ENCODE results near the gene CR1. TPM values are rescaled to one million over a fixed set of nuclear protein-coding genes. Genes with fewer than 3 reads are reported as not detected.
"Not testable (repeated sequence)": the region's sequence is repeated elsewhere in the genome, so short reads cannot be mapped to it uniquely, and the experiment has no call there.

Gene CR1
- total RNA-seq, 1 donor from 2014 or later: not detected

- DNase-seq (ENCODE audit: low spot score): no peak
- H3K9me3 Mint-ChIP-seq (ENCODE audit: low read depth): no peaks in the 10 kb centered on the region
- H3K27me3 Mint-ChIP-seq (ENCODE audit: low read depth): peaks cover 9% of the 10 kb centered on the region
- no peak overlapping the region for H3K4me3 Mint-ChIP-seq (ENCODE audit: unreplicated experiment)
- no peaks in the 10 kb centered on the region for H3K36me3 Mint-ChIP-seq (ENCODE audit: low read depth)
- H3K4me1 Mint-ChIP-seq (ENCODE audit: low read depth): no peaks in the 10 kb centered on the region
- TF ChIP-seq CTCF (IDR thresholded peaks at IDR 0.05): peak; percentile 53
- H3K27ac Mint-ChIP-seq (ENCODE audit: unreplicated experiment): no peak overlapping the region
Measured at GRCh38 chr1:207620543-207620893, 124.6 kb downstream of the CR1 start.

GRCh38 chr1:207625504-207626071 lies 129.6 kb downstream of the CR1 start:
- not testable (repeated sequence) for H3K27me3 Mint-ChIP-seq (ENCODE audit: low read depth); H3K4me3 Mint-ChIP-seq (ENCODE audit: unreplicated experiment); H3K36me3 Mint-ChIP-seq (ENCODE audit: low read depth); H3K9me3 Mint-ChIP-seq (ENCODE audit: low read depth); H3K4me1 Mint-ChIP-seq (ENCODE audit: low read depth); H3K27ac Mint-ChIP-seq (ENCODE audit: unreplicated experiment); DNase-seq (ENCODE audit: low spot score)

GRCh38 chr1:207626972-207627337 lies 131.0 kb downstream of the CR1 start:
- Mint-ChIP-seq H3K4me3 (ENCODE audit: unreplicated experiment) (no peak overlapping the region), H3K36me3 (ENCODE audit: low read depth) (no peaks in the 10 kb centered on the region), H3K4me1 (ENCODE audit: low read depth) (no peaks in the 10 kb centered on the region), H3K27me3 (ENCODE audit: low read depth) (peaks cover 11% of the 10 kb centered on the region), H3K9me3 (ENCODE audit: low read depth) (no peaks in the 10 kb centered on the region), H3K27ac (ENCODE audit: unreplicated experiment) (no peak overlapping the region)
- no peak for TF ChIP-seq CTCF (IDR thresholded peaks at IDR 0.05)
- DNase-seq (ENCODE audit: low spot score): no peak

- no peak for DNase-seq (ENCODE audit: low spot score)
- TF ChIP-seq CTCF (IDR thresholded peaks at IDR 0.05): no peak
- Mint-ChIP-seq H3K4me3 (ENCODE audit: unreplicated experiment) (no peak overlapping the region), H3K27ac (ENCODE audit: unreplicated experiment) (no peak overlapping the region), H3K27me3 (ENCODE audit: low read depth) (peaks cover 11% of the 10 kb centered on the region), H3K9me3 (ENCODE audit: low read depth) (no peaks in the 10 kb centered on the region), H3K36me3 (ENCODE audit: low read depth) (no peaks in the 10 kb centered on the region), H3K4me1 (ENCODE audit: low read depth) (no peaks in the 10 kb centered on the region)
Measured at GRCh38 chr1:207627496-207627895, 131.5 kb downstream of the CR1 start.

GRCh38 chr1:207628776-207629175 lies 132.8 kb downstream of the CR1 start:
- no peak for TF ChIP-seq CTCF (IDR thresholded peaks at IDR 0.05)
- Mint-ChIP-seq H3K27ac (ENCODE audit: unreplicated experiment) (no peak overlapping the region), H3K4me1 (ENCODE audit: low read depth) (no peaks in the 10 kb centered on the region), H3K4me3 (ENCODE audit: unreplicated experiment) (no peak overlapping the region), H3K36me3 (ENCODE audit: low read depth) (no peaks in the 10 kb centered on the region), H3K27me3 (ENCODE audit: low read depth) (peaks cover 18% of the 10 kb centered on the region), H3K9me3 (ENCODE audit: low read depth) (no peaks in the 10 kb centered on the region)
- DNase-seq (ENCODE audit: low spot score): no peak

GRCh38 chr1:207631137-207631536 lies 135.2 kb downstream of the CR1 start:
- TF ChIP-seq CTCF (IDR thresholded peaks at IDR 0.05): no peak
- H3K9me3 Mint-ChIP-seq (ENCODE audit: low read depth): no peaks in the 10 kb centered on the region
- H3K4me1 Mint-ChIP-seq (ENCODE audit: low read depth): no peaks in the 10 kb centered on the region
- no peak overlapping the region for H3K4me3 Mint-ChIP-seq (ENCODE audit: unreplicated experiment)
- no peak overlapping the region for H3K27ac Mint-ChIP-seq (ENCODE audit: unreplicated experiment)
- no peaks in the 10 kb centered on the region for H3K36me3 Mint-ChIP-seq (ENCODE audit: low read depth)
- no peak for DNase-seq (ENCODE audit: low spot score)
- peaks cover 34% of the 10 kb centered on the region for H3K27me3 Mint-ChIP-seq (ENCODE audit: low read depth)
